Measurements from ENCODE around the gene STIM2.

- TF ChIP-seq CTCF (IDR thresholded peaks at IDR 0.05; ENCODE audit: low read length) (no peak), EZH2phosphoT487 (IDR thresholded peaks at IDR 0.05; ENCODE audit: low read length) (no peak), EZH2 (optimal IDR thresholded peaks at IDR 0.05; ENCODE audit: low read depth, low read length) (no peak)
These were observed 194.7 kb downstream of the STIM2 start for GRCh38 chr4:27055221-27055760.

Measured in MM.1S (cell line).